Suprapubic skin (tissue), 4 donors: ENCODE results near the gene HLA-DOA. TPM values are rescaled to one million over a fixed set of nuclear protein-coding genes. Genes with fewer than 3 reads are reported as not detected.

ENCODE experiments used
- DNase-seq, 2 donors: peaks; one replicate each; pipeline ENCODE4 v3.0.0-alpha.2; 2019; ENCODE audit warnings: low spot score in 2 of 2
- H3K27ac ChIP-seq: fragments of 200-600 bp; sonication (generic); one replicate; pipeline ENCODE4 v1.5.1; 2019
- H3K27me3 ChIP-seq: fragments of 200-600 bp; sonication (generic); one replicate; pipeline ENCODE4 v1.5.1; 2019
- H3K36me3 ChIP-seq: fragments of 200-600 bp; sonication (generic); one replicate; pipeline ENCODE4 v1.5.1; 2019
- H3K4me1 ChIP-seq: fragments of 200-600 bp; sonication (generic); one replicate; pipeline ENCODE4 v1.5.1; 2019
- H3K4me3 ChIP-seq: fragments of 200-600 bp; sonication (generic); one replicate; pipeline ENCODE4 v1.5.1; 2019; ENCODE audit warnings: mild to moderate bottlenecking
- H3K9me3 ChIP-seq: fragments of 200-600 bp; sonication (generic); one replicate; pipeline ENCODE4 v1.5.1; 2019
- EP300 ChIP-seq: sonication (generic); formaldehyde crosslinking; IDR thresholded peaks from one replicate; pipeline ENCODE4 v1.6.1; 2017; ENCODE audit warnings: antibody characterized with exemption
- POLR2A ChIP-seq, 2 donors: fragments of 450-650 bp; IDR thresholded peaks; one replicate each; pipeline ENCODE4 v1.6.1; 2017; ENCODE audit warnings: antibody characterized with exemption in 2 of 2, mild to moderate bottlenecking in 2 of 2, moderate library complexity in 2 of 2
- POLR2AphosphoS5 ChIP-seq, 3 donors: sonication (generic); formaldehyde crosslinking; IDR thresholded peaks; one replicate each; pipeline ENCODE4 v1.6.1; 2017; ENCODE audit warnings: antibody characterized with exemption in 3 of 3
- WGBS: methylation state at CpG from one replicate; pipeline ENCODE4 v1.1.5; 2018; 5-methylcytosine and 5-hydroxymethylcytosine counted together
- total RNA-seq, 4 donors: library from RNA; depleted of rRNA; stranded (reverse); fragments of >200 nt; gene quantifications; one replicate each; pipeline ENCODE4 v1.1.0, GENCODE V29; 2016
- TF ChIP-seq, protein P1 (sequence below), 2 donors: fragments of 200-600 bp in 1 of 2; fragments of 450-650 bp in 1 of 2; sonication (generic) in 1 of 2; IDR thresholded peaks; one replicate each; pipeline ENCODE4 v1.5.1; 2016 to 2019; ENCODE audit warnings: antibody characterized with exemption in 2 of 2, mild to moderate bottlenecking in 1 of 2, moderate library complexity in 1 of 2

Gene HLA-DOA
- total RNA-seq, 4 donors from 2014 or later = 6.8 to 14.3 (median 8.0) TPM

DNA sequence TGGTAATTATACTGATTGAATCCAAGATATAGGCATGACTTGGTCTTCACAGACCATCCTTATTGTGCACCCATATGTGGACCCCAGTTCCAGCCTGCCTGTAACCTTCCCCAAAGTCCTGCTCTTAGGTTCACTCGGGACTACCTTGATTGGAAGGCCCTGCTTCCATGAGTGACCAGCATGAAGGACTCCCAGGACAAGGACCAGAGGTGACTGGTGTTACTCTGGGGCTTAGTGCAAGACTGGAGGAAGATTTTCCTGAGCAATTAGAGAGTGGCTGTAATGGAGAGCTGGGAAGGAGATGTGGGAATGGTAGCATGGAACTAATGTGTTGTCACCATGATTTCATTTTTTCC is 25.9 kb downstream of the HLA-DOA start:
- Histone ChIP-seq H3K9me3 (no peaks in the 10 kb centered on the region), H3K4me3 (no peak overlapping the region), H3K4me1 (peaks cover 15% of the 10 kb centered on the region), H3K27ac (no peak overlapping the region), H3K36me3 (peaks cover 39% of the 10 kb centered on the region), H3K27me3 (no peaks in the 10 kb centered on the region)
- WGBS = 83% methylated on average over 1 of the region's 1 CpG
- no peak for DNase-seq
- TF ChIP-seq, protein P1, sequence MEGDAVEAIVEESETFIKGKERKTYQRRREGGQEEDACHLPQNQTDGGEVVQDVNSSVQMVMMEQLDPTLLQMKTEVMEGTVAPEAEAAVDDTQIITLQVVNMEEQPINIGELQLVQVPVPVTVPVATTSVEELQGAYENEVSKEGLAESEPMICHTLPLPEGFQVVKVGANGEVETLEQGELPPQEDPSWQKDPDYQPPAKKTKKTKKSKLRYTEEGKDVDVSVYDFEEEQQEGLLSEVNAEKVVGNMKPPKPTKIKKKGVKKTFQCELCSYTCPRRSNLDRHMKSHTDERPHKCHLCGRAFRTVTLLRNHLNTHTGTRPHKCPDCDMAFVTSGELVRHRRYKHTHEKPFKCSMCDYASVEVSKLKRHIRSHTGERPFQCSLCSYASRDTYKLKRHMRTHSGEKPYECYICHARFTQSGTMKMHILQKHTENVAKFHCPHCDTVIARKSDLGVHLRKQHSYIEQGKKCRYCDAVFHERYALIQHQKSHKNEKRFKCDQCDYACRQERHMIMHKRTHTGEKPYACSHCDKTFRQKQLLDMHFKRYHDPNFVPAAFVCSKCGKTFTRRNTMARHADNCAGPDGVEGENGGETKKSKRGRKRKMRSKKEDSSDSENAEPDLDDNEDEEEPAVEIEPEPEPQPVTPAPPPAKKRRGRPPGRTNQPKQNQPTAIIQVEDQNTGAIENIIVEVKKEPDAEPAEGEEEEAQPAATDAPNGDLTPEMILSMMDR (IDR thresholded peaks at IDR 0.05) = no peak
- TF ChIP-seq EP300 = no peak
- TF ChIP-seq POLR2A (IDR thresholded peaks at IDR 0.05) = no peak
- no peak for TF ChIP-seq POLR2AphosphoS5 (IDR thresholded peaks at IDR 0.05)

DNA sequence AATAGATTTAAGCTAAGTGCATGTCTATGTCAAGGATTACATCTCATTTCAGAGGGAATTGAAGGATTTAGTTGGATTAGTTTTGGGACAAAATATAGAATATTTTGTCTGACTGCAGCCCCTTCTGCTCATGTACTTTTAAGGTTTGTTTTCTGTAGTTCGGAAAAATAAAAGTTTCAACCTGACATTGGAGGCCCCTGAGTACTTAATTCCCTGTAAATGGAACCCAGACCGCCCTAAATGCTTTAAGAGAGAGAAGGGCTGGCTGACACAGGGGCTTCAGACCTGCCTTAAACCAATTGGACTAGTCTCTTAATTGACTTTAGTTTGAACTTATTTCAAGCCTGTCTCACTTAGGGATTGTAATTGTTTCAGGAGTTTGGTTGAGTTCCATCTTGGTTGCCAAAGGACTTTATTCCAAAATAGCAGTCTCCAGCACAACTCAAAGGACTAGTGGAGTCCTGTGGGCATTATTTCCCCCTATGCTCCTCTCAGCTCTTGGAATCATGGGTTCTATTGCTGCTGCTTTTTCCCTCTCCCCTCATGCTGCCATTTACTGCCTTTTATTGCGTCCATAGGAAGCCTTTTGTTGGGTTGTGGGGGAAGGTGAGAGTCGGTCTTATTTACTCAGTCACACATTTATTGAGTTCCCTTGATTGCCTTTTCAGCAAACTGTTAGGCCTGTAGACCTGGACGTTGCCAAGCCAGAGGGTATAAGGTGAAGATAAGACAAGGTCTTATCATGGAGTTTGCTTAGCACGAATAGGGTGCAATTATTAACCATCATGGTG is 26.5 kb downstream of the HLA-DOA start:
- WGBS = 50% methylated on average over 6 of the region's 6 CpGs
- Histone ChIP-seq H3K27me3 (no peaks in the 10 kb centered on the region), H3K9me3 (no peaks in the 10 kb centered on the region), H3K27ac (no peak overlapping the region), H3K36me3 (peaks cover 45% of the 10 kb centered on the region), H3K4me3 (no peak overlapping the region), H3K4me1 (peaks cover 15% of the 10 kb centered on the region)
- no peak for DNase-seq
- TF ChIP-seq POLR2AphosphoS5 (IDR thresholded peaks at IDR 0.05) (no peak), POLR2A (IDR thresholded peaks at IDR 0.05) (no peak), EP300 (no peak)
- TF ChIP-seq, protein P1 (IDR thresholded peaks at IDR 0.05) = no peak

DNA sequence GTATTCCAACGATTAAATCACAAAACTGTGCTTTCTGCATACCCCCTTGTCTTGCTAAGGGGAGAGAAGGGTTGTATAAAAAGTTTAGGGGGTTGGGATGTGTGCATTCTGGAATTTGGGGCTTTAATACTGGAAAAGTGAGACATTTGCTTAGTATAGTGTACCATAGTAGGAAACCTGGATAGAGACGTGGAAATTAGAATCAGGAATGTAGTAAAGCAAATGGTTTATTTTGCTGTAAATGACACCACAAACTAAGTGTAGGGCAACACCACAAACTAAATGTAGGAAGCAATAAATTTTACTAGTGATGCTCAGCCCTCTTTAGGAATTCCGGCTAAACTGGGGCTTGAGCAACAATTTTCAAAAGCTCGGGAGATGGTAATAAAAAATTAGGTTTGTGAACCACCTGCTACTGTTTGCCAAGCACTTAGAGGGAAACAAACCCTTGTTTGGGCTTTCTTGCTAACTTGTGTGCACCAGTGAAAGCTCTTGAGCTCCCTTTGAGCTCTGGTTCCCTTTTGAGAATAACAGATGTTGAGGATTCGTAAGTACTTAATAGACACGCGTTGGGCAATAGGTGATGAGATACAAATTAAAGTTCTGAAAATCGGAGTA is 27.2 kb downstream of the HLA-DOA start:
- 53% methylated on average over 8 of the region's 8 CpGs for WGBS
- TF ChIP-seq, protein P1 (IDR thresholded peaks at IDR 0.05) = no peak
- TF ChIP-seq EP300 = no peak
- no peak for TF ChIP-seq POLR2AphosphoS5 (IDR thresholded peaks at IDR 0.05)
- no peak for TF ChIP-seq POLR2A (IDR thresholded peaks at IDR 0.05)
- H3K4me1 ChIP-seq = peaks cover 21% of the 10 kb centered on the region
- H3K36me3 ChIP-seq = peaks cover 52% of the 10 kb centered on the region
- no peaks in the 10 kb centered on the region for H3K9me3 ChIP-seq
- H3K27ac ChIP-seq = no peak overlapping the region
- H3K27me3 ChIP-seq = no peaks in the 10 kb centered on the region
- DNase-seq = no peak
- no peak overlapping the region for H3K4me3 ChIP-seq

DNA sequence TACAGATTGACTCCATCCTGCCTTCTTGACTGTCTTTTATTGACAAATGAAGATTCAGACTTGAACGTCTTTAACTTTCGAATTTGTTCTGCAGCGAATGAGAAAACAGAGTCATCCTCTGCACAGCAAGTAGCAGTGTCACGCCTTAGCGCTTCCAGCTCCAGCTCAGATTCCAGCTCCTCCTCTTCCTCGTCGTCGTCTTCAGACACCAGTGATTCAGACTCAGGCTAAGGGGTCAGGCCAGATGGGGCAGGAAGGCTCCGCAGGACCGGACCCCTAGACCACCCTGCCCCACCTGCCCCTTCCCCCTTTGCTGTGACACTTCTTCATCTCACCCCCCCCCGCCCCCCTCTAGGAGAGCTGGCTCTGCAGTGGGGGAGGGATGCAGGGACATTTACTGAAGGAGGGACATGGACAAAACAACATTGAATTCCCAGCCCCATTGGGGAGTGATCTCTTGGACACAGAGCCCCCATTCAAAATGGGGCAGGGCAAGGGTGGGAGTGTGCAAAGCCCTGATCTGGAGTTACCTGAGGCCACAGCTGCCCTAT is 28.8 kb downstream of the HLA-DOA start:
- WGBS = 65% methylated on average over 11 of the region's 11 CpGs
- H3K36me3 ChIP-seq = peaks cover 68% of the 10 kb centered on the region
- DNase-seq = no peak
- no peaks in the 10 kb centered on the region for H3K9me3 ChIP-seq
- H3K4me3 ChIP-seq = no peak overlapping the region
- TF ChIP-seq POLR2AphosphoS5 (IDR thresholded peaks at IDR 0.05) = no peak
- TF ChIP-seq, protein P1 (IDR thresholded peaks at IDR 0.05) = no peak
- no peak for TF ChIP-seq POLR2A (IDR thresholded peaks at IDR 0.05)
- TF ChIP-seq EP300 = no peak
- no peaks in the 10 kb centered on the region for H3K27me3 ChIP-seq
- H3K4me1 ChIP-seq = peaks cover 37% of the 10 kb centered on the region
- H3K27ac ChIP-seq = no peak overlapping the region
